Neural progenitor cell (in vitro differentiated cells): ENCODE data around the gene CBFA2T2. TPM values are rescaled to one million over a fixed set of nuclear protein-coding genes. Genes with fewer than 3 reads are reported as not detected.

Experiments
- DNase-seq: peaks from one replicate; pipeline ENCODE4 v3.0.0-alpha.2; 2016; ENCODE audit warnings: low spot score
- H2AFZ ChIP-seq: fragments of 200-600 bp; sonication (generic); replicated peaks from 2 replicates; pipeline ENCODE4 v1.6.1; 2016; ENCODE audit warnings: antibody characterized with exemption
- H3F3A ChIP-seq: fragments of 200-600 bp; sonication (generic); 2 replicates; pipeline ENCODE4 v1.6.1; 2016; ENCODE audit warnings: antibody characterized with exemption, low read depth
- H3K27ac ChIP-seq: fragments of 200-600 bp; sonication (generic); 2 replicates; pipeline ENCODE4 v1.5.1; 2016; ENCODE audit warnings: mild to moderate bottlenecking
- H3K27me3 ChIP-seq: fragments of 200-600 bp; sonication (generic); 2 replicates; pipeline ENCODE4 v1.6.1; 2016; ENCODE audit warnings: mild to moderate bottlenecking, moderate library complexity
- H3K36me3 ChIP-seq: fragments of 200-600 bp; sonication (generic); 2 replicates; pipeline ENCODE4 v1.5.1; 2016
- H3K4me1 ChIP-seq: fragments of 200-600 bp; sonication (generic); 2 replicates; pipeline ENCODE4 v1.6.1; 2016; ENCODE audit warnings: mixed run types
- H3K4me2 ChIP-seq: fragments of 200-600 bp; sonication (generic); 2 replicates; pipeline ENCODE4 v1.6.1; 2016
- H3K4me3 ChIP-seq: fragments of 200-600 bp; sonication (generic); 2 replicates; pipeline ENCODE4 v1.5.1; 2016
- H3K79me2 ChIP-seq: fragments of 200-600 bp; sonication (generic); 2 replicates; pipeline ENCODE4 v1.6.1; 2016; ENCODE audit warnings: low read depth
- H3K9ac ChIP-seq: fragments of 200-600 bp; sonication (generic); 2 replicates; pipeline ENCODE4 v1.6.1; 2016
- H3K9me3 ChIP-seq: fragments of 200-600 bp; sonication (generic); 2 replicates; pipeline ENCODE4 v1.5.1; 2016; ENCODE audit warnings: low read depth
- H4K20me1 ChIP-seq: fragments of 200-600 bp; sonication (generic); 2 replicates; pipeline ENCODE4 v1.6.1; 2016; ENCODE audit warnings: low read depth
- H3K27ac Mint-ChIP-seq: 3 replicates; pipeline ENCODE4 v1.8.0; 2021; ENCODE audit warnings: mixed read lengths
- H3K27me3 Mint-ChIP-seq: 2 replicates; pipeline ENCODE4 v1.8.0; 2022; ENCODE audit warnings: low read depth, mild to moderate bottlenecking, inconsistent platforms, moderate library complexity, mixed read lengths; ENCODE audit not compliant: insufficient read depth
- H3K36me3 Mint-ChIP-seq: 3 replicates; pipeline ENCODE4 v1.8.0; 2021; ENCODE audit warnings: mixed read lengths
- H3K4me1 Mint-ChIP-seq: 3 replicates; pipeline ENCODE4 v1.8.0; 2021; ENCODE audit warnings: mixed read lengths
- H3K4me3 Mint-ChIP-seq: 3 replicates; pipeline ENCODE4 v1.8.0; 2021; ENCODE audit warnings: mild to moderate bottlenecking, moderate library complexity, mixed read lengths
- H3K9me3 Mint-ChIP-seq: 3 replicates; pipeline ENCODE4 v1.8.0; 2020; ENCODE audit warnings: mixed read lengths
- CTCF ChIP-seq: fragments of 200-600 bp; sonication (generic); IDR thresholded peaks from 2 replicates; pipeline ENCODE4 v1.5.1; 2017; ENCODE audit warnings: antibody characterized with exemption, mild to moderate bottlenecking
- EZH2 ChIP-seq: fragments of 200-600 bp; sonication (generic); IDR thresholded peaks from 2 replicates; pipeline ENCODE4 v1.6.1; 2017; ENCODE audit warnings: antibody characterized with exemption, mild to moderate bottlenecking, moderate library complexity
- EZH2phosphoT487 ChIP-seq: fragments of 200-600 bp; sonication (generic); IDR thresholded peaks from 2 replicates; pipeline ENCODE4 v1.6.1; 2017; ENCODE audit warnings: antibody characterized with exemption
- total RNA-seq: library from RNA; depleted of rRNA; stranded (reverse); fragments of >200 nt; gene quantifications from 2 replicates; pipeline ENCODE4 v1.2.3, GENCODE V29; 2015; ENCODE audit warnings: low replicate concordance

Gene CBFA2T2
- total RNA-seq, 1 donor from 2014 or later: 11.9 TPM

- Mint-ChIP-seq H3K27me3 (peaks cover 2% of the 10 kb centered on the region), H3K4me3 (no peak overlapping the region), H3K36me3 (peaks cover under 1% of the 10 kb centered on the region), H3K9me3 (no peaks in the 10 kb centered on the region), H3K27ac (no peak overlapping the region), H3K4me1 (peaks cover 3% of the 10 kb centered on the region)
- H3F3A ChIP-seq: no peaks in the 10 kb centered on the region
- no peaks in the 10 kb centered on the region for H3K36me3 ChIP-seq
- H3K4me3 ChIP-seq: no peak overlapping the region
- peaks cover 7% of the 10 kb centered on the region for H3K79me2 ChIP-seq
- no peak overlapping the region for H2AFZ ChIP-seq
- H3K4me2 ChIP-seq: no peak overlapping the region
- H3K27me3 ChIP-seq: no peaks in the 10 kb centered on the region
- TF ChIP-seq EZH2: no peak
- no peak for TF ChIP-seq CTCF
- no peak for TF ChIP-seq EZH2phosphoT487
- no peak for DNase-seq
- H3K9ac ChIP-seq: no peak overlapping the region
- no peaks in the 10 kb centered on the region for H4K20me1 ChIP-seq
- H3K9me3 ChIP-seq: no peaks in the 10 kb centered on the region
- H3K27ac ChIP-seq: no peak overlapping the region
- H3K4me1 ChIP-seq: no peaks in the 10 kb centered on the region
These were observed 55.9 kb downstream of the CBFA2T2 start for GRCh38 chr20:33545763-33546162.

GRCh38 chr20:33549229-33549999 lies 59.5 kb downstream of the CBFA2T2 start:
- no peak overlapping the region for H2AFZ ChIP-seq
- DNase-seq: no peak
- no peaks in the 10 kb centered on the region for H3K79me2 ChIP-seq
- no peak overlapping the region for H3K27ac ChIP-seq
- no peak overlapping the region for H3K9ac ChIP-seq
- no peak for TF ChIP-seq CTCF
- TF ChIP-seq EZH2: no peak
- no peak for TF ChIP-seq EZH2phosphoT487
- no peaks in the 10 kb centered on the region for H3F3A ChIP-seq
- H3K4me3 ChIP-seq: no peak overlapping the region
- H3K27me3 Mint-ChIP-seq: peaks cover 2% of the 10 kb centered on the region
- no peaks in the 10 kb centered on the region for H3K36me3 ChIP-seq
- H3K9me3 ChIP-seq: no peaks in the 10 kb centered on the region
- no peaks in the 10 kb centered on the region for H3K27me3 ChIP-seq
- H3K27ac Mint-ChIP-seq: no peak overlapping the region
- peaks cover 6% of the 10 kb centered on the region for H3K4me1 Mint-ChIP-seq
- H3K4me2 ChIP-seq: no peak overlapping the region
- no peaks in the 10 kb centered on the region for H4K20me1 ChIP-seq
- no peak overlapping the region for H3K4me3 Mint-ChIP-seq
- H3K4me1 ChIP-seq: peaks cover 4% of the 10 kb centered on the region
- no peaks in the 10 kb centered on the region for H3K9me3 Mint-ChIP-seq
- peaks cover 2% of the 10 kb centered on the region for H3K36me3 Mint-ChIP-seq

DNA sequence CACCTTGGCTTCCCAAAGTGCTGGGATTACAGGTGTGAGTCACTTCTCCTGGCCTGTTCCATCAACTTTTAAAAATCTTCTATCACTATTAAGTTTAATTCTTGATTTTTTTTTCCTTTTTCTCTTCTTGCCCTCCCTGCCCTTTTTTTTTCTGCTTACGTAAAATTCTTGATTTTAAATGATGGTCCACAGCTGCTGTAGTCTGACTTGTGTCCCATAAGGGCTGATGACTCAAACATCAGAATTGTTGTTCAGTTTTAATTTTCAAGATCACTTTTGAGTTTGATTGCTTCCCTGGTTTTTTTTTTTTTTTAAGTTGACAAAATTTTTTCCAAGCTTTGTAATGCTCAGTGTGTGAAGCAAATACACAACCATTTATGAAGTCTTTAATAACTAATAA lies 61.9 kb downstream of the CBFA2T2 start:
- Mint-ChIP-seq H3K36me3 (peaks cover 2% of the 10 kb centered on the region), H3K27me3 (peaks cover 2% of the 10 kb centered on the region), H3K4me3 (no peak overlapping the region), H3K9me3 (no peaks in the 10 kb centered on the region), H3K4me1 (peaks cover 6% of the 10 kb centered on the region), H3K27ac (no peak overlapping the region)
- H3K27ac ChIP-seq: no peak overlapping the region
- no peak overlapping the region for H3K4me2 ChIP-seq
- no peak overlapping the region for H3K4me3 ChIP-seq
- H3K9ac ChIP-seq: no peak overlapping the region
- no peaks in the 10 kb centered on the region for H3K27me3 ChIP-seq
- H3K9me3 ChIP-seq: no peaks in the 10 kb centered on the region
- no peaks in the 10 kb centered on the region for H4K20me1 ChIP-seq
- no peaks in the 10 kb centered on the region for H3K79me2 ChIP-seq
- H3F3A ChIP-seq: no peaks in the 10 kb centered on the region
- no peak overlapping the region for H2AFZ ChIP-seq
- no peak for TF ChIP-seq EZH2
- H3K4me1 ChIP-seq: peaks cover 13% of the 10 kb centered on the region
- H3K36me3 ChIP-seq: no peaks in the 10 kb centered on the region
- no peak for DNase-seq

- Mint-ChIP-seq H3K27ac (no peak overlapping the region), H3K9me3 (no peaks in the 10 kb centered on the region), H3K4me3 (no peak overlapping the region), H3K36me3 (peaks cover 4% of the 10 kb centered on the region), H3K27me3 (peaks cover under 1% of the 10 kb centered on the region), H3K4me1 (peaks cover 6% of the 10 kb centered on the region)
- Histone ChIP-seq H3K27me3 (no peaks in the 10 kb centered on the region), H3K9me3 (no peaks in the 10 kb centered on the region), H3K79me2 (no peaks in the 10 kb centered on the region), H3K4me2 (no peak overlapping the region), H3K9ac (no peak overlapping the region), H3K4me1 (peaks cover 13% of the 10 kb centered on the region), H4K20me1 (no peaks in the 10 kb centered on the region), H3K27ac (no peak overlapping the region), H3F3A (no peaks in the 10 kb centered on the region), H3K36me3 (no peaks in the 10 kb centered on the region), H2AFZ (no peak overlapping the region), H3K4me3 (no peak overlapping the region)
- TF ChIP-seq EZH2 (no peak), EZH2phosphoT487 (no peak), CTCF (no peak)
- DNase-seq: no peak
These were observed 62.6 kb downstream of the CBFA2T2 start for GRCh38 chr20:33552519-33552918.
